GM20000 (cell line): ENCODE results near the gene GPR65.
A peak's percentile ranks its signal among the peaks of the same experiment; 100 is the strongest.
"Not testable (repeated sequence)": the region's sequence is repeated elsewhere in the genome, so short reads cannot be mapped to it uniquely, and the experiment has no call there.

Experiments
- DNase-seq: peaks from one replicate; pipeline ENCODE4 v3.0.0; 2012; ENCODE audit warnings: low spot score
- TF ChIP-seq, protein P1 (sequence below): IDR thresholded peaks from 2 replicates; pipeline ENCODE4 v1.5.1; 2012; ENCODE audit warnings: mild to moderate bottlenecking, control low read depth; ENCODE audit errors: extremely low read depth, missing control alignments

The GPR65 gene

GRCh38 chr14:88013750-88014349 lies 8.9 kb downstream of the GPR65 start:
- peak; percentile 51 for DNase-seq
- TF ChIP-seq, protein P1, sequence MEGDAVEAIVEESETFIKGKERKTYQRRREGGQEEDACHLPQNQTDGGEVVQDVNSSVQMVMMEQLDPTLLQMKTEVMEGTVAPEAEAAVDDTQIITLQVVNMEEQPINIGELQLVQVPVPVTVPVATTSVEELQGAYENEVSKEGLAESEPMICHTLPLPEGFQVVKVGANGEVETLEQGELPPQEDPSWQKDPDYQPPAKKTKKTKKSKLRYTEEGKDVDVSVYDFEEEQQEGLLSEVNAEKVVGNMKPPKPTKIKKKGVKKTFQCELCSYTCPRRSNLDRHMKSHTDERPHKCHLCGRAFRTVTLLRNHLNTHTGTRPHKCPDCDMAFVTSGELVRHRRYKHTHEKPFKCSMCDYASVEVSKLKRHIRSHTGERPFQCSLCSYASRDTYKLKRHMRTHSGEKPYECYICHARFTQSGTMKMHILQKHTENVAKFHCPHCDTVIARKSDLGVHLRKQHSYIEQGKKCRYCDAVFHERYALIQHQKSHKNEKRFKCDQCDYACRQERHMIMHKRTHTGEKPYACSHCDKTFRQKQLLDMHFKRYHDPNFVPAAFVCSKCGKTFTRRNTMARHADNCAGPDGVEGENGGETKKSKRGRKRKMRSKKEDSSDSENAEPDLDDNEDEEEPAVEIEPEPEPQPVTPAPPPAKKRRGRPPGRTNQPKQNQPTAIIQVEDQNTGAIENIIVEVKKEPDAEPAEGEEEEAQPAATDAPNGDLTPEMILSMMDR = peak; percentile 76

GRCh38 chr14:88016768-88017167 lies 11.8 kb downstream of the GPR65 start:
- no peak for DNase-seq
- TF ChIP-seq, protein P1 = no peak

- TF ChIP-seq, protein P1 = no peak
- DNase-seq = no peak
Measured at GRCh38 chr14:88017535-88017934, 12.6 kb downstream of the GPR65 start.

DNA sequence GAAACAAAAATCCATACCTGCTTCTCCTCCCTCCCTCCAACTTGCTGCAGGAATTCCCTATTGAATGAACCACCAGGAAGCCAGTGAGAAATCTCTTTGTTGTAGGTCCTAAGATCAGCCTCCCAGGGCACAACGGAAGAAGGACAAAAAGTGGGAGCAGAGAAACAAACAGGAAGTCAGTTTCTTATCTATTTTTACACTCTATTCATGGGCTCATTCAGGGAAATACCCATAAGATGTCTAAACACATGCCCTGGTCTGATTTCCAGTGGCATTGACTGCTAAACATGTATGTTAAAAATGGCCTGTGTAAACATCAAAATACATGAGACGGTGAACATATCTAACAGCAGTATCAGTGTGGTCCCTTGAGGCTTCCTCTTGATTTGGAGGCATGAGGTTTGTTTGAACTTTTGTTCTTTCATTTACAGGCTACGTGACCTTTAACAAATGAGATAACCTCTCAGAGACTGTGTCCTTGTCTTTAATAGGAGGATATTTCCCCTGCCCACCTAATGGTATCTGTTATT lies 18.8 kb downstream of the GPR65 start:
- peak; percentile 13 for DNase-seq

GRCh38 chr14:88024252-88025086 lies 19.5 kb downstream of the GPR65 start:
- DNase-seq = not testable (repeated sequence)

More for the DNA sequence above, 18.8 kb downstream of the GPR65 start:
- TF ChIP-seq, protein P1 = no peak

DNA sequence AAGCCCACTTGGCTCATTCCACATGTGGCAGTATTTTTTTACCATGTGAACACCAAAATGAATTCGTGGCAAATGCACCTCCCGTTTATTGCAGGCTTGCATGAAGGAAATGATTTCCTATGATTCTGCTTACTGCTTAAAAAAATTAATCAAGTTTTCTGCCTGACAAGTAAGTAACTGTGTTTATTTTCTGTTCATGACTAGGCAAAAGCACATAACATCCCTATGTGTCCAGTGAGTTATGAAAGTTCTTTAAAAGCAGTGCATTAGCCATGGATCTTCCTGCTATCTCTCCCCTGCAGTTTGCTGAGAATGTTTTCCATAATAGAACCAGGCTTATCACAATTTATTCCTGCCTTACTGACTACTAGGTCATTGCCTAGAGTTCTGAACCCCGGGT lies 20.4 kb downstream of the GPR65 start:
- no peak for DNase-seq
- TF ChIP-seq, protein P1 = no peak

- DNase-seq = peak; percentile 7
- TF ChIP-seq, protein P1 = no peak
Measured at GRCh38 chr14:88026890-88027289, 22.0 kb downstream of the GPR65 start.
